GM19099 (cell line): ENCODE measurements around the gene TUBG1.

Source experiments
- POLR2A ChIP-seq: IDR thresholded peaks from 3 replicates; pipeline ENCODE4 v1.6.1; 2011; ENCODE audit warnings: low read depth; ENCODE audit not compliant: insufficient read length; ENCODE audit errors: extremely low read depth

Gene TUBG1

GRCh38 chr17:42574463-42574862, 35.0 kb upstream of the TUBG1 start:
- TF ChIP-seq POLR2A, result no peak

- TF ChIP-seq POLR2A, result no peak
Observed at GRCh38 chr17:42577140-42577531, 32.3 kb upstream of the TUBG1 start.

- peak; percentile 89 for TF ChIP-seq POLR2A
Observed at GRCh38 chr17:42577532-42578281, 31.8 kb upstream of the TUBG1 start, which contains the start of gene PSMC3IP. TSS of gene PSMC3IP (minus strand) at chr17:42577729. CDS start at chr17:42577686, 43 bp downstream.

- peak; percentile 30 for TF ChIP-seq POLR2A
Observed at GRCh38 chr17:42578282-42578869, 31.1 kb upstream of the TUBG1 start.

GRCh38 chr17:42579794-42580551, 29.5 kb upstream of the TUBG1 start:
- no peak for TF ChIP-seq POLR2A

- TF ChIP-seq POLR2A, result no peak
Observed at GRCh38 chr17:42581744-42582270, 27.7 kb upstream of the TUBG1 start.

- TF ChIP-seq POLR2A, result no peak
Observed at GRCh38 chr17:42584880-42585279, 24.6 kb upstream of the TUBG1 start.

- TF ChIP-seq POLR2A, result no peak
Observed at GRCh38 chr17:42585353-42585752, 24.1 kb upstream of the TUBG1 start.

- no peak for TF ChIP-seq POLR2A
Observed at GRCh38 chr17:42586514-42587230, 22.8 kb upstream of the TUBG1 start.

GRCh38 chr17:42590886-42591285, 18.6 kb upstream of the TUBG1 start:
- TF ChIP-seq POLR2A, result no peak

GRCh38 chr17:42591411-42591810, 18.1 kb upstream of the TUBG1 start:
- no peak for TF ChIP-seq POLR2A

GRCh38 chr17:42596386-42596785, 13.1 kb upstream of the TUBG1 start:
- no peak for TF ChIP-seq POLR2A

GRCh38 chr17:42598905-42599304, 10.6 kb upstream of the TUBG1 start:
- TF ChIP-seq POLR2A, result no peak

GRCh38 chr17:42603318-42603717, 6.2 kb upstream of the TUBG1 start:
- no peak for TF ChIP-seq POLR2A

- TF ChIP-seq POLR2A, result no peak
Observed at GRCh38 chr17:42607769-42608168, 1.7 kb upstream of the TUBG1 start.
